H9 (cell line): ENCODE results near the gene USP49. TPM values are rescaled to one million over a fixed set of nuclear protein-coding genes. Genes with fewer than 3 reads are reported as not detected.

Source experiments
- DNase-seq: peaks from one replicate; pipeline ENCODE4 v3.0.0-alpha.2; 2017
- H2AFZ ChIP-seq: one replicate; pipeline ENCODE4 v1.6.1; 2013; ENCODE audit warnings: mild to moderate bottlenecking, low read length, control low read depth, moderate library complexity
- H2AK5ac ChIP-seq: 2 replicates; pipeline ENCODE4 v1.6.1; 2013; ENCODE audit warnings: low read length, control low read depth, mixed read lengths; ENCODE audit not compliant: insufficient read length
- H2BK120ac ChIP-seq: one replicate; pipeline ENCODE4 v1.6.1; 2013; ENCODE audit warnings: low read depth, mild to moderate bottlenecking, low read length, control low read depth, inconsistent platforms; ENCODE audit not compliant: poor library complexity, severe bottlenecking
- H2BK12ac ChIP-seq: 2 replicates; pipeline ENCODE4 v1.6.1; 2013; ENCODE audit warnings: low read length, control low read depth, mixed read lengths, low read depth; ENCODE audit not compliant: insufficient read length
- H2BK15ac ChIP-seq: 2 replicates; pipeline ENCODE4 v1.6.1; 2013; ENCODE audit warnings: low read depth, low read length, control low read depth
- H2BK20ac ChIP-seq: one replicate; pipeline ENCODE4 v1.6.1; 2013; ENCODE audit warnings: low read depth, mild to moderate bottlenecking, low read length, control low read depth, inconsistent platforms; ENCODE audit not compliant: poor library complexity, severe bottlenecking
- H2BK5ac ChIP-seq: 2 replicates; pipeline ENCODE4 v1.6.1; 2013; ENCODE audit warnings: low read length, control low read depth, mixed read lengths; ENCODE audit not compliant: insufficient read length
- H3K14ac ChIP-seq: 2 replicates; pipeline ENCODE4 v1.6.1; 2013; ENCODE audit warnings: low read length, control low read depth; ENCODE audit not compliant: insufficient read depth
- H3K18ac ChIP-seq: 2 replicates; pipeline ENCODE4 v1.6.1; 2013; ENCODE audit warnings: low read depth, mild to moderate bottlenecking, mixed read lengths, low read length, control low read depth; ENCODE audit not compliant: insufficient read length
- H3K23ac ChIP-seq: 2 replicates; pipeline ENCODE4 v1.6.1; 2013; ENCODE audit warnings: low read length, control low read depth, mixed read lengths, low read depth; ENCODE audit not compliant: insufficient read length
- H3K23me2 ChIP-seq: 2 replicates; pipeline ENCODE4 v1.6.1; 2013; ENCODE audit warnings: low read depth, mild to moderate bottlenecking, mixed read lengths, low read length, control low read depth; ENCODE audit not compliant: insufficient read length, poor library complexity, severe bottlenecking
- H3K27ac ChIP-seq: 2 replicates; pipeline ENCODE4 v1.5.1; 2013; ENCODE audit warnings: low read length, control low read depth, mixed read lengths, low read depth; ENCODE audit not compliant: insufficient read length
- H3K27me3 ChIP-seq: 2 replicates; pipeline ENCODE4 v1.6.1; 2013; ENCODE audit warnings: low read length, control low read depth, inconsistent platforms; ENCODE audit not compliant: insufficient read depth
- H3K4ac ChIP-seq: 2 replicates; pipeline ENCODE4 v1.6.1; 2013; ENCODE audit warnings: low read depth, mild to moderate bottlenecking, control low read depth, inconsistent platforms, low read length, moderate library complexity
- H3K4me1 ChIP-seq: 2 replicates; pipeline ENCODE4 v1.6.1; 2013; ENCODE audit warnings: low read length, control low read depth, inconsistent platforms; ENCODE audit not compliant: insufficient read depth
- H3K4me2 ChIP-seq: 2 replicates; pipeline ENCODE4 v1.6.1; 2013; ENCODE audit warnings: low read length, control low read depth, mixed read lengths; ENCODE audit not compliant: insufficient read length, insufficient read depth
- H3K56ac ChIP-seq: 2 replicates; pipeline ENCODE4 v1.6.1; 2013; ENCODE audit warnings: low read depth, mild to moderate bottlenecking, mixed read lengths, low read length, control low read depth; ENCODE audit not compliant: insufficient read length
- H3K79me1 ChIP-seq: 2 replicates; pipeline ENCODE4 v1.6.1; 2013; ENCODE audit warnings: low read depth, mild to moderate bottlenecking, moderate library complexity, low read length, control low read depth, inconsistent platforms; ENCODE audit not compliant: insufficient read depth, poor library complexity, severe bottlenecking
- H3K79me2 ChIP-seq: 2 replicates; pipeline ENCODE4 v1.6.1; 2013; ENCODE audit warnings: low read length, control low read depth, inconsistent platforms; ENCODE audit not compliant: insufficient read depth
- H3K9ac ChIP-seq: 2 replicates; pipeline ENCODE4 v1.6.1; 2013; ENCODE audit warnings: low read length, control low read depth, mixed read lengths; ENCODE audit not compliant: insufficient read length; ENCODE audit errors: extremely low read depth
- H3K9me3 ChIP-seq: one replicate; pipeline ENCODE4 v1.6.1; 2013; ENCODE audit warnings: low read depth, low read length, inconsistent platforms; ENCODE audit not compliant: control insufficient read depth
- H3T11ph ChIP-seq: one replicate; pipeline ENCODE4 v1.6.1; 2013; ENCODE audit warnings: mild to moderate bottlenecking, low read length, control low read depth, inconsistent platforms
- H4K20me1 ChIP-seq: one replicate; pipeline ENCODE4 v1.6.1; 2013; ENCODE audit not compliant: control insufficient read depth, insufficient read length, insufficient read depth
- H4K5ac ChIP-seq: 2 replicates; pipeline ENCODE4 v1.6.1; 2013; ENCODE audit warnings: low read depth, mild to moderate bottlenecking, mixed read lengths, low read length, control low read depth; ENCODE audit not compliant: insufficient read length
- H4K8ac ChIP-seq: replicated peaks from 2 replicates; pipeline ENCODE4 v1.6.1; 2013; ENCODE audit warnings: low read length, control low read depth, mixed read lengths, low read depth; ENCODE audit not compliant: insufficient read length
- H4K91ac ChIP-seq: 2 replicates; pipeline ENCODE4 v1.6.1; 2013; ENCODE audit warnings: low read depth, mild to moderate bottlenecking, moderate library complexity, mixed read lengths, low read length, control low read depth; ENCODE audit not compliant: insufficient read length
- H3K27ac Mint-ChIP-seq, 3 experiments: 2 replicates in 2 of 3; 3 replicates in 1 of 3; pipeline ENCODE4 v1.8.0; 2020 to 2021; ENCODE audit warnings: mixed read lengths in 3 of 3, mild to moderate bottlenecking in 1 of 3, moderate library complexity in 1 of 3
- H3K27me3 Mint-ChIP-seq: 2 replicates; pipeline ENCODE4 v1.8.0; 2021; ENCODE audit warnings: low read depth, mild to moderate bottlenecking, moderate library complexity, mixed read lengths
- H3K36me3 Mint-ChIP-seq, 3 experiments: 2 replicates in 2 of 3; 3 replicates in 1 of 3; pipeline ENCODE4 v1.8.0; 2020 to 2021; ENCODE audit warnings: low read depth in 3 of 3, mixed read lengths in 3 of 3; ENCODE audit not compliant: insufficient read depth in 1 of 3
- H3K4me1 Mint-ChIP-seq, 2 experiments: 2 replicates each; pipeline ENCODE4 v1.8.0; 2020; ENCODE audit warnings: mixed read lengths in 2 of 2
- H3K4me3 Mint-ChIP-seq, 2 experiments: 2 replicates in 1 of 2; 3 replicates in 1 of 2; pipeline ENCODE4 v1.8.0; 2020 to 2021; ENCODE audit warnings: mild to moderate bottlenecking in 2 of 2, mixed read lengths in 2 of 2, moderate library complexity in 1 of 2
- H3K9me3 Mint-ChIP-seq, 2 experiments: 2 replicates in 1 of 2; 3 replicates in 1 of 2; pipeline ENCODE4 v1.8.0; 2020; ENCODE audit warnings: mild to moderate bottlenecking in 2 of 2, mixed read lengths in 2 of 2, moderate library complexity in 1 of 2
- CTCF ChIP-seq: fragments of 200-600 bp; sonication (generic); conservative IDR thresholded peaks from 3 replicates; pipeline ENCODE4 v1.8.0; 2021; ENCODE audit warnings: antibody characterized with exemption, mild to moderate bottlenecking
- WGBS: extraction: QIAGEN DNeasy Blood & Tissue Kit; methylation state at CpG from one replicate; pipeline ENCODE4 v1.1.7; 2013; ENCODE audit warnings: missing lambda C conversion rate, low lambda C conversion rate, mixed read lengths; ENCODE audit not compliant: insufficient read length; ENCODE audit errors: extremely low coverage; 5-methylcytosine and 5-hydroxymethylcytosine counted together
- total RNA-seq: library from RNA; stranded (reverse); gene quantifications from 2 replicates; pipeline ENCODE4 v1.2.1, GENCODE V29; 2021

USP49 gene
- total RNA-seq, 1 experiment from 2014 or later: 19.0 TPM

GRCh38 chr6:41894366-41895299, 542 bp downstream of the USP49 start:
- no peaks in the 10 kb centered on the region for H4K20me1 ChIP-seq
- no CpG with 5 or more reads among the region's 56 CpGs for WGBS
- DNase-seq: peak; percentile 31

More at GRCh38 chr6:41894366-41895299, 542 bp downstream of the USP49 start:
- H3K4me2 ChIP-seq: peak overlapping the region; percentile 97
- H2BK120ac ChIP-seq: no peak overlapping the region
- Mint-ChIP-seq H3K27me3 (no peaks in the 10 kb centered on the region), H3K27ac (peak overlapping the region in 2 of 3 experiments; percentile 44 to 95; a peak in 3 of 7 replicates), H3K4me3 (no peak overlapping the region; a peak in 1 of 5 replicates), H3K9me3 (no peaks in the 10 kb centered on the region), H3K36me3 (peaks cover 0 to 5% (median 0%) of the 10 kb centered on the region in 3 experiments; a peak in 1 of 7 replicates), H3K4me1 (peaks cover 15 to 17% of the 10 kb centered on the region in 2 experiments)
- peak overlapping the region; percentile 22 for H3K18ac ChIP-seq
- H3K79me2 ChIP-seq: no peaks in the 10 kb centered on the region
- H3K23ac ChIP-seq: no peak overlapping the region
- H3K14ac ChIP-seq: peak overlapping the region; percentile 34
- H3T11ph ChIP-seq: no peak overlapping the region
- no peaks in the 10 kb centered on the region for H3K27me3 ChIP-seq
- no peak overlapping the region for H3K56ac ChIP-seq
- H2BK15ac ChIP-seq: no peak overlapping the region
- no peak overlapping the region for H2AK5ac ChIP-seq
- H3K9me3 ChIP-seq: no peaks in the 10 kb centered on the region
- H4K8ac ChIP-seq: no peak overlapping the region
- H4K91ac ChIP-seq: no peak overlapping the region
- no peak for TF ChIP-seq CTCF
- no peak overlapping the region for H2BK20ac ChIP-seq
- H4K5ac ChIP-seq: no peak overlapping the region
- H2BK12ac ChIP-seq: no peak overlapping the region
- H3K4me1 ChIP-seq: peaks cover 9% of the 10 kb centered on the region; the same call in 1 of the 2 replicates
- H3K23me2 ChIP-seq: peaks cover 15% of the 10 kb centered on the region
- H2BK5ac ChIP-seq: no peak overlapping the region
- H3K4ac ChIP-seq: no peak overlapping the region
- peak overlapping the region; percentile 81 for H3K9ac ChIP-seq
- H3K79me1 ChIP-seq: no peaks in the 10 kb centered on the region
- H2AFZ ChIP-seq: no peak overlapping the region
- peak overlapping the region; percentile 9 for H3K27ac ChIP-seq
